Stimulated activated CD4-positive, alpha-beta T cell treated with anti-CD3 and anti-CD28 coated beads, Interleukin-1b, Interleukin-23, amount 100 ng/mL, for 4 hours (primary cell): Measurements from ENCODE around the gene TGFA.

Experiments used
- DNase-seq, 2 donors: peaks; one replicate each; pipeline ENCODE4 v3.0.0-alpha.2; 2020; ENCODE audit warnings: low read depth in 2 of 2

TGFA gene

GRCh38 chr2:70420143-70420542 lies 133.5 kb downstream of the TGFA start:
- no peak for DNase-seq

- DNase-seq, result no peak
Measured at GRCh38 chr2:70418514-70418913, 135.1 kb downstream of the TGFA start.

GRCh38 chr2:70417011-70417410 lies 136.6 kb downstream of the TGFA start:
- DNase-seq, result no peak

- no peak for DNase-seq
Measured at GRCh38 chr2:70412294-70413070, 141.1 kb downstream of the TGFA start.

GRCh38 chr2:70411483-70412125 lies 142.0 kb downstream of the TGFA start:
- DNase-seq, result no peak

GRCh38 chr2:70403267-70404053 lies 150.2 kb downstream of the TGFA start:
- DNase-seq, result no peak

GRCh38 chr2:70400539-70400938 lies 153.1 kb downstream of the TGFA start:
- no peak for DNase-seq

GRCh38 chr2:70399046-70399445 lies 154.6 kb downstream of the TGFA start:
- no peak for DNase-seq
